Spleen (tissue), 7 donors: ENCODE results near the gene ATXN1.
"Not testable (repeated sequence)": the region's sequence is repeated elsewhere in the genome, so short reads cannot be mapped to it uniquely, and the experiment has no call there.

Source experiments
- POLR2A ChIP-seq, 3 donors: fragments of 450-650 bp; IDR thresholded peaks; one replicate each; pipeline ENCODE4 v1.5.1; 2017; ENCODE audit warnings: antibody characterized with exemption in 3 of 3, mild to moderate bottlenecking in 1 of 3
- POLR2AphosphoS5 ChIP-seq, 3 donors: sonication (generic); formaldehyde crosslinking; IDR thresholded peaks; one replicate each; pipeline ENCODE4 v1.5.1; 2017; ENCODE audit warnings: antibody characterized with exemption in 3 of 3
- TF ChIP-seq, protein P1 (sequence below), 11 experiments: fragments of 200-600 bp in 7 of 11; fragments of 450-650 bp in 4 of 11; sonication (generic) in 4 of 11; IDR thresholded peaks in 8 of 11; conservative IDR thresholded peaks in 3 of 11; 1 replicate in 7 of 11; 2 replicates in 4 of 11; pipeline versions ENCODE4 v1.4.0 to v1.8.0; 2016 to 2021; ENCODE audit warnings: antibody characterized with exemption in 11 of 11, inconsistent platforms in 4 of 11, mild to moderate bottlenecking in 1 of 11
- donor health status: DM: no; HTN: no; CAD: no; lungs with moderate emphysema.
- donor health status: DM: no; HTN: no; CAD: no.
- donor health status: DM: no; HTN: no; CAD: no.

DNA sequence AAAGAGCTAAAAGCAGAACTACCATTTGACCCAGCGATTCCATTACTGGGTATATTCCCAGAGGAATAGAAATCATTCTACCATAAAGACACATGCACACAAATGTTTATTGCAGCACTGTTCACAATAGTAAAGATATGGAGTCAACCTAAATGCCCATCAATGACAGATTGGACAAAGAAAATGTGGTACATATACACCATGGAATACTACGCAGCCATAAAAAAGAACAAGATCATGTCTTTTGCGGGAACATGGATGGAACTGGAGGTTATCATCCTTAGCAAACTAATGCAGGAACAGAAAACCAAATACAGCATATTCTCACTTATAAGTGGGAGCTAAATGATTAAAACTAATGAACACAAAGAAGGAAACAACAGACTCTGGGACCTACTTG is 23.7 kb upstream of the ATXN1 start:
- TF ChIP-seq, protein P1, sequence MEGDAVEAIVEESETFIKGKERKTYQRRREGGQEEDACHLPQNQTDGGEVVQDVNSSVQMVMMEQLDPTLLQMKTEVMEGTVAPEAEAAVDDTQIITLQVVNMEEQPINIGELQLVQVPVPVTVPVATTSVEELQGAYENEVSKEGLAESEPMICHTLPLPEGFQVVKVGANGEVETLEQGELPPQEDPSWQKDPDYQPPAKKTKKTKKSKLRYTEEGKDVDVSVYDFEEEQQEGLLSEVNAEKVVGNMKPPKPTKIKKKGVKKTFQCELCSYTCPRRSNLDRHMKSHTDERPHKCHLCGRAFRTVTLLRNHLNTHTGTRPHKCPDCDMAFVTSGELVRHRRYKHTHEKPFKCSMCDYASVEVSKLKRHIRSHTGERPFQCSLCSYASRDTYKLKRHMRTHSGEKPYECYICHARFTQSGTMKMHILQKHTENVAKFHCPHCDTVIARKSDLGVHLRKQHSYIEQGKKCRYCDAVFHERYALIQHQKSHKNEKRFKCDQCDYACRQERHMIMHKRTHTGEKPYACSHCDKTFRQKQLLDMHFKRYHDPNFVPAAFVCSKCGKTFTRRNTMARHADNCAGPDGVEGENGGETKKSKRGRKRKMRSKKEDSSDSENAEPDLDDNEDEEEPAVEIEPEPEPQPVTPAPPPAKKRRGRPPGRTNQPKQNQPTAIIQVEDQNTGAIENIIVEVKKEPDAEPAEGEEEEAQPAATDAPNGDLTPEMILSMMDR (IDR thresholded peaks at IDR 0.05 in 8 of 11, conservative IDR thresholded peaks at IDR 0.05 in 3 of 11) = not testable (repeated sequence)
- TF ChIP-seq POLR2AphosphoS5, POLR2A (IDR thresholded peaks at IDR 0.05): not testable (repeated sequence)
